ENCODE measurements around the gene LAMA3.

Gene LAMA3

DNA sequence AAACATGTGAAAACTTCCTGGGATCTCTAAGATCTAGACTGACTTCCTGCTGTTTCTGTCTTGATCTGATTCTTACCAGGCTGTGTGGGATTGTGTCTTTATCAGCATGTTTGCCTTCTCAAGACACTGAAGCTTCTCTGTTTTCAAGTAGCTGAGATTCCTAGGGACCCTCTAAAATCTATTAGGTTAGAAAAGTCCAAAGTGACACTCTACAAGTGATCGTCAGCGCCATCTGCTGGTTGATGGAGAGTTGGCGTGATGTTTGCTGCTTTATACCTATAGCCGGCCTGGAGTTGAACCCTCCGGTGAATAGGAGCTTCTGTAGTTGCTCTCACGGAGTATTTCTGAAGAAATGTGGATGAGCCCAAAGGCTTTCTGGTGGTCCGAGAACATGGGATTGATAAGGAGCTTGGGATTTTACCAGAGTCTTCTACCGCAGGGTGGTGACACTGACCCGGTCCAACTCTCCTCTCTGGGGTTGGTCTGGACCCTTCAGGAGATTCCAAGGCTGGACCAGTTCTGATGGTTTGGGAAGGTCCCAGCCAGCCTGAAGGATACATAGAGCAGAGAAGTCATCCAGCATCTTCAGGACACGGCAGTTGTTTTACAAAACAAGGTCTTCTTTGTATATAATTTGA is 229.3 kb downstream of the LAMA3 start:
- no peak overlapping the region for H3K4me3 ChIP-seq (ENCODE audit: low read depth, low read length)
- ChIA-PET CTCF (interaction anchor here (0.6 to 2.9 kb wide), 80 partner anchors 9 to 1187 kb away, joined by 3 to 56 read pairs (median 4); partner anchors contain the start of genes CABYR and TTC39C), POLR2A (interaction anchor here (1.0 kb wide), 1 partner anchor 220 kb away, joined by 5 read pairs; the partner anchor contains the start of gene CABYR)
- H3K9me3 ChIP-seq (ENCODE audit: control insufficient read depth, insufficient read depth, low read depth, low read length) = no peaks in the 10 kb centered on the region
- H3K4me1 ChIP-seq (ENCODE audit: control insufficient read depth, insufficient read depth, low read length) = no peaks in the 10 kb centered on the region
- peak; percentile 83 for TF ChIP-seq SCRT1 (tag by site-specific recombination; IDR thresholded peaks at IDR 0.05; ENCODE audit: borderline replicate concordance)
- TF ChIP-seq SCRT2 (tag by site-specific recombination; IDR thresholded peaks at IDR 0.05) = peak; percentile 90
- TF ChIP-seq ZBTB48 (tag by site-specific recombination; IDR thresholded peaks at IDR 0.05) = peak; percentile 64; the same call in 1 of the 2 replicates
- peak; percentile 64 for TF ChIP-seq ZNF654 (tag by site-specific recombination; IDR thresholded peaks at IDR 0.05; ENCODE audit: low read depth)
- TF ChIP-seq, protein P1, sequence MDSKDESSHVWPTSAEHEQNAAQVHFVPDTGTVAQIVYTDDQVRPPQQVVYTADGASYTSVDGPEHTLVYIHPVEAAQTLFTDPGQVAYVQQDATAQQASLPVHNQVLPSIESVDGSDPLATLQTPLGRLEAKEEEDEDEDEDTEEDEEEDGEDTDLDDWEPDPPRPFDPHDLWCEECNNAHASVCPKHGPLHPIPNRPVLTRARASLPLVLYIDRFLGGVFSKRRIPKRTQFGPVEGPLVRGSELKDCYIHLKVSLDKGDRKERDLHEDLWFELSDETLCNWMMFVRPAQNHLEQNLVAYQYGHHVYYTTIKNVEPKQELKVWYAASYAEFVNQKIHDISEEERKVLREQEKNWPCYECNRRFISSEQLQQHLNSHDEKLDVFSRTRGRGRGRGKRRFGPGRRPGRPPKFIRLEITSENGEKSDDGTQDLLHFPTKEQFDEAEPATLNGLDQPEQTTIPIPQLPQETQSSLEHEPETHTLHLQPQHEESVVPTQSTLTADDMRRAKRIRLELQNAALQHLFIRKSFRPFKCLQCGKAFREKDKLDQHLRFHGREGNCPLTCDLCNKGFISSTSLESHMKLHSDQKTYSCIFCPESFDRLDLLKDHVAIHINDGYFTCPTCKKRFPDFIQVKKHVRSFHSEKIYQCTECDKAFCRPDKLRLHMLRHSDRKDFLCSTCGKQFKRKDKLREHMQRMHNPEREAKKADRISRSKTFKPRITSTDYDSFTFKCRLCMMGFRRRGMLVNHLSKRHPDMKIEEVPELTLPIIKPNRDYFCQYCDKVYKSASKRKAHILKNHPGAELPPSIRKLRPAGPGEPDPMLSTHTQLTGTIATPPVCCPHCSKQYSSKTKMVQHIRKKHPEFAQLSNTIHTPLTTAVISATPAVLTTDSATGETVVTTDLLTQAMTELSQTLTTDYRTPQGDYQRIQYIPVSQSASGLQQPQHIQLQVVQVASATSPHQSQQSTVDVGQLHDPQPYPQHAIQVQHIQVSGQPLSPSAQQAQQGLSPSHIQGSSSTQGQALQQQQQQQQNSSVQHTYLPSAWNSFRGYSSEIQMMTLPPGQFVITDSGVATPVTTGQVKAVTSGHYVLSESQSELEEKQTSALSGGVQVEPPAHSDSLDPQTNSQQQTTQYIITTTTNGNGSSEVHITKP (tag by site-specific recombination; IDR thresholded peaks at IDR 0.05) = peak; percentile 81
- TF ChIP-seq ZEB2 (tag by site-specific recombination; IDR thresholded peaks at IDR 0.05) = no peak
- TF ChIP-seq, protein P2, sequence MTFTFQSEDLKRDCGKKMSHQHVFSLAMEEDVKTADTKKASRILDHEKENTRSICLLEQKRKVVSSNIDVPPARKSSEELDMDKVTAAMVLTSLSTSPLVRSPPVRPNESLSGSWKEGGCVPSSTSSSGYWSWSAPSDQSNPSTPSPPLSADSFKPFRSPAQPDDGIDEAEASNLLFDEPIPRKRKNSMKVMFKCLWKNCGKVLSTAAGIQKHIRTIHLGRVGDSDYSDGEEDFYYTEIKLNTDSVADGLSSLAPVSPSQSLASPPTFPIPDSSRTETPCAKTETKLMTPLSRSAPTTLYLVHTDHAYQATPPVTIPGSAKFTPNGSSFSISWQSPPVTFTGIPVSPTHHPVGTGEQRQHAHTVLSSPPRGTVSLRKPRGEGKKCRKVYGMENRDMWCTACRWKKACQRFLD (tag by site-specific recombination; IDR thresholded peaks at IDR 0.05) = no peak
- H3K27ac ChIP-seq (ENCODE audit: extremely low read depth, low read depth, low read length) = no peak overlapping the region
- peaks cover 13 to 52% of the 10 kb centered on the region in 2 experiments; a peak in 2 of 3 replicates for H3K36me3 ChIP-seq (ENCODE audit: control insufficient read depth in 2 of 2, insufficient read depth in 1 of 2, low read length in 2 of 2)

DNA sequence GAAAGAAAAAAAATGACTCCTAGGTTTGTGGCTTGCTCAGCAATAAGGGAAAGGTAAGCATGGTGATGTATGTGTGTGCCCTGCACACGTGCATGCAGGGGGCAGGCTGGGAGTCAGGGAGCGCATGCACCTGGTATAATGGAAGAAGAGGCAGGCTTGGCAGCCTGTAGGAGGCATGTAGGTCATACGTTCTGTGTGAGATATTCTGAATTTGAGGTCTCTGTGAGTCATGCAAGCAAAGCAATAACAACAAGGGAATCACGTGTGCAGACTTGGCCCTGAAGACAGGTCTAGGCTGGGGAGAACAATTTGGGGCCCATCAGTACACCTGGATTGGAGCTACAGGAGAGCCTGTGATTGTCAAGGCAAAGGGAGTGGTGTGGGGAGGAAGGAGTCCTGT is 230.8 kb downstream of the LAMA3 start:
- Histone ChIP-seq H3K4me1 (ENCODE audit: control insufficient read depth, insufficient read depth, low read length) (no peaks in the 10 kb centered on the region), H3K4me3 (ENCODE audit: low read depth, low read length) (no peak overlapping the region), H3K27ac (ENCODE audit: extremely low read depth, low read depth, low read length) (no peak overlapping the region), H3K36me3 (ENCODE audit: control insufficient read depth in 2 of 2, insufficient read depth in 1 of 2, low read length in 2 of 2) (peaks cover 13 to 37% of the 10 kb centered on the region in 2 experiments; a peak in 2 of 3 replicates), H3K9me3 (ENCODE audit: control insufficient read depth, insufficient read depth, low read depth, low read length) (no peaks in the 10 kb centered on the region)
- POLR2A ChIA-PET = no interaction called here
- CTCF ChIA-PET = interaction anchor here (0.9 to 2.9 kb wide), 4 partner anchors 14 to 422 kb away, joined by 3 to 12 read pairs (median 7); partner anchors contain the start of gene CABYR
- TF ChIP-seq, protein P3, sequence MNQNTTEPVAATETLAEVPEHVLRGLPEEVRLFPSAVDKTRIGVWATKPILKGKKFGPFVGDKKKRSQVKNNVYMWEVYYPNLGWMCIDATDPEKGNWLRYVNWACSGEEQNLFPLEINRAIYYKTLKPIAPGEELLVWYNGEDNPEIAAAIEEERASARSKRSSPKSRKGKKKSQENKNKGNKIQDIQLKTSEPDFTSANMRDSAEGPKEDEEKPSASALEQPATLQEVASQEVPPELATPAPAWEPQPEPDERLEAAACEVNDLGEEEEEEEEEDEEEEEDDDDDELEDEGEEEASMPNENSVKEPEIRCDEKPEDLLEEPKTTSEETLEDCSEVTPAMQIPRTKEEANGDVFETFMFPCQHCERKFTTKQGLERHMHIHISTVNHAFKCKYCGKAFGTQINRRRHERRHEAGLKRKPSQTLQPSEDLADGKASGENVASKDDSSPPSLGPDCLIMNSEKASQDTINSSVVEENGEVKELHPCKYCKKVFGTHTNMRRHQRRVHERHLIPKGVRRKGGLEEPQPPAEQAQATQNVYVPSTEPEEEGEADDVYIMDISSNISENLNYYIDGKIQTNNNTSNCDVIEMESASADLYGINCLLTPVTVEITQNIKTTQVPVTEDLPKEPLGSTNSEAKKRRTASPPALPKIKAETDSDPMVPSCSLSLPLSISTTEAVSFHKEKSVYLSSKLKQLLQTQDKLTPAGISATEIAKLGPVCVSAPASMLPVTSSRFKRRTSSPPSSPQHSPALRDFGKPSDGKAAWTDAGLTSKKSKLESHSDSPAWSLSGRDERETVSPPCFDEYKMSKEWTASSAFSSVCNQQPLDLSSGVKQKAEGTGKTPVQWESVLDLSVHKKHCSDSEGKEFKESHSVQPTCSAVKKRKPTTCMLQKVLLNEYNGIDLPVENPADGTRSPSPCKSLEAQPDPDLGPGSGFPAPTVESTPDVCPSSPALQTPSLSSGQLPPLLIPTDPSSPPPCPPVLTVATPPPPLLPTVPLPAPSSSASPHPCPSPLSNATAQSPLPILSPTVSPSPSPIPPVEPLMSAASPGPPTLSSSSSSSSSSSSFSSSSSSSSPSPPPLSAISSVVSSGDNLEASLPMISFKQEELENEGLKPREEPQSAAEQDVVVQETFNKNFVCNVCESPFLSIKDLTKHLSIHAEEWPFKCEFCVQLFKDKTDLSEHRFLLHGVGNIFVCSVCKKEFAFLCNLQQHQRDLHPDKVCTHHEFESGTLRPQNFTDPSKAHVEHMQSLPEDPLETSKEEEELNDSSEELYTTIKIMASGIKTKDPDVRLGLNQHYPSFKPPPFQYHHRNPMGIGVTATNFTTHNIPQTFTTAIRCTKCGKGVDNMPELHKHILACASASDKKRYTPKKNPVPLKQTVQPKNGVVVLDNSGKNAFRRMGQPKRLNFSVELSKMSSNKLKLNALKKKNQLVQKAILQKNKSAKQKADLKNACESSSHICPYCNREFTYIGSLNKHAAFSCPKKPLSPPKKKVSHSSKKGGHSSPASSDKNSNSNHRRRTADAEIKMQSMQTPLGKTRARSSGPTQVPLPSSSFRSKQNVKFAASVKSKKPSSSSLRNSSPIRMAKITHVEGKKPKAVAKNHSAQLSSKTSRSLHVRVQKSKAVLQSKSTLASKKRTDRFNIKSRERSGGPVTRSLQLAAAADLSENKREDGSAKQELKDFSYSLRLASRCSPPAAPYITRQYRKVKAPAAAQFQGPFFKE (tag by site-specific recombination; IDR thresholded peaks at IDR 0.05; ENCODE audit: borderline replicate concordance) = no peak
- TF ChIP-seq ZNF394 (tag by site-specific recombination; IDR thresholded peaks at IDR 0.05; ENCODE audit: borderline replicate concordance) (no peak), ZBTB8A (tag by site-specific recombination; IDR thresholded peaks at IDR 0.05) (no peak), ZNF654 (tag by site-specific recombination; IDR thresholded peaks at IDR 0.05; ENCODE audit: low read depth) (no peak), ZBTB1 (tag by site-specific recombination; IDR thresholded peaks at IDR 0.05) (no peak), ZNF837 (tag by site-specific recombination; IDR thresholded peaks at IDR 0.05) (no peak), SCRT2 (tag by site-specific recombination; IDR thresholded peaks at IDR 0.05) (no peak), ZNF785 (tag by site-specific recombination; IDR thresholded peaks at IDR 0.05) (no peak)
- TF ChIP-seq, protein P4, sequence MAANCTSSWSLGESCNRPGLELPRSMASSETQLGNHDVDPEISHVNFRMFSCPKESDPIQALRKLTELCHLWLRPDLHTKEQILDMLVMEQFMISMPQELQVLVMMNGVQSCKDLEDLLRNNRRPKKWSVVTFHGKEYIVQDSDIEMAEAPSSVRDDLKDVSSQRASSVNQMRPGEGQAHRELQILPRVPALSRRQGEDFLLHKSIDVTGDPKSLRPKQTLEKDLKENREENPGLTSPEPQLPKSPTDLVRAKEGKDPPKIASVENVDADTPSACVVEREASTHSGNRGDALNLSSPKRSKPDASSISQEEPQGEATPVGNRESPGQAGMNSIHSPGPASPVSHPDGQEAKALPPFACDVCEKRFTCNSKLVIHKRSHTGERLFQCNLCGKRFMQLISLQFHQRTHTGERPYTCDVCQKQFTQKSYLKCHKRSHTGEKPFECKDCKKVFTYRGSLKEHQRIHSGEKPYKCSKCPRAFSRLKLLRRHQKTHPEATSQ (tag by site-specific recombination; IDR thresholded peaks at IDR 0.05) = no peak
- TF ChIP-seq, protein P5, sequence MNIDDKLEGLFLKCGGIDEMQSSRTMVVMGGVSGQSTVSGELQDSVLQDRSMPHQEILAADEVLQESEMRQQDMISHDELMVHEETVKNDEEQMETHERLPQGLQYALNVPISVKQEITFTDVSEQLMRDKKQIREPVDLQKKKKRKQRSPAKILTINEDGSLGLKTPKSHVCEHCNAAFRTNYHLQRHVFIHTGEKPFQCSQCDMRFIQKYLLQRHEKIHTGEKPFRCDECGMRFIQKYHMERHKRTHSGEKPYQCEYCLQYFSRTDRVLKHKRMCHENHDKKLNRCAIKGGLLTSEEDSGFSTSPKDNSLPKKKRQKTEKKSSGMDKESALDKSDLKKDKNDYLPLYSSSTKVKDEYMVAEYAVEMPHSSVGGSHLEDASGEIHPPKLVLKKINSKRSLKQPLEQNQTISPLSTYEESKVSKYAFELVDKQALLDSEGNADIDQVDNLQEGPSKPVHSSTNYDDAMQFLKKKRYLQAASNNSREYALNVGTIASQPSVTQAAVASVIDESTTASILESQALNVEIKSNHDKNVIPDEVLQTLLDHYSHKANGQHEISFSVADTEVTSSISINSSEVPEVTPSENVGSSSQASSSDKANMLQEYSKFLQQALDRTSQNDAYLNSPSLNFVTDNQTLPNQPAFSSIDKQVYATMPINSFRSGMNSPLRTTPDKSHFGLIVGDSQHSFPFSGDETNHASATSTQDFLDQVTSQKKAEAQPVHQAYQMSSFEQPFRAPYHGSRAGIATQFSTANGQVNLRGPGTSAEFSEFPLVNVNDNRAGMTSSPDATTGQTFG (tag by site-specific recombination; IDR thresholded peaks at IDR 0.05; ENCODE audit: borderline replicate concordance) = no peak
- TF ChIP-seq, protein P6, sequence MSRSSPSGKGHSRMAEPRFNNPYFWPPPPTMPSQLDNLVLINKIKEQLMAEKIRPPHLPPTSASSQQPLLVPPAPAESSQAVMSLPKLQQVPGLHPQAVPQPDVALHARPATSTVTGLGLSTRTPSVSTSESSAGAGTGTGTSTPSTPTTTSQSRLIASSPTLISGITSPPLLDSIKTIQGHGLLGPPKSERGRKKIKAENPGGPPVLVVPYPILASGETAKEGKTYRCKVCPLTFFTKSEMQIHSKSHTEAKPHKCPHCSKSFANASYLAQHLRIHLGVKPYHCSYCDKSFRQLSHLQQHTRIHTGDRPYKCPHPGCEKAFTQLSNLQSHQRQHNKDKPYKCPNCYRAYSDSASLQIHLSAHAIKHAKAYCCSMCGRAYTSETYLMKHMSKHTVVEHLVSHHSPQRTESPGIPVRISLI (tag by site-specific recombination; IDR thresholded peaks at IDR 0.05) = no peak
